Type B pancreatic cell (in vitro differentiated cells): ENCODE results near the gene TMEM182. TPM values are rescaled to one million over a fixed set of nuclear protein-coding genes. Genes with fewer than 3 reads are reported as not detected.

Experiments
- DNase-seq: peaks from one replicate; pipeline ENCODE4 v3.0.0; 2021; ENCODE audit warnings: mixed read lengths; ENCODE audit not compliant: unreplicated experiment; ENCODE audit errors: extremely low spot score
- H3K27ac Mint-ChIP-seq: 2 replicates; pipeline ENCODE4 v1.8.0; 2021; ENCODE audit warnings: mild to moderate bottlenecking, mixed read lengths
- H3K27me3 Mint-ChIP-seq: 2 replicates; pipeline ENCODE4 v1.8.0; 2021; ENCODE audit warnings: mixed read lengths
- H3K36me3 Mint-ChIP-seq: 2 replicates; pipeline ENCODE4 v1.8.0; 2021; ENCODE audit warnings: mixed read lengths
- H3K4me1 Mint-ChIP-seq: one replicate; pipeline ENCODE4 v1.8.0; 2021; ENCODE audit warnings: mixed read lengths; ENCODE audit not compliant: unreplicated experiment
- H3K4me3 Mint-ChIP-seq: 2 replicates; pipeline ENCODE4 v1.8.0; 2021; ENCODE audit warnings: mild to moderate bottlenecking, mixed read lengths
- H3K9me3 Mint-ChIP-seq: 2 replicates; pipeline ENCODE4 v1.8.0; 2021; ENCODE audit warnings: mixed read lengths
- CTCF ChIP-seq: fragments of 200-600 bp; sonication (generic); conservative IDR thresholded peaks from 2 replicates; pipeline ENCODE4 v1.5.0; 2021; ENCODE audit warnings: antibody characterized with exemption, mild to moderate bottlenecking
- total RNA-seq: library from RNA; stranded (reverse); gene quantifications from 2 replicates; pipeline ENCODE4 v1.2.1, GENCODE V29; 2021; ENCODE audit warnings: low replicate concordance

Gene TMEM182
- total RNA-seq, 1 donor from 2014 or later = 5.8 TPM

GRCh38 chr2:102788216-102788884 is 26.5 kb downstream of the TMEM182 start:
- DNase-seq = no peak
- H3K36me3 Mint-ChIP-seq = peaks cover 5% of the 10 kb centered on the region
- TF ChIP-seq CTCF = no peak
- H3K27me3 Mint-ChIP-seq = no peaks in the 10 kb centered on the region
- no peaks in the 10 kb centered on the region for H3K9me3 Mint-ChIP-seq
- H3K27ac Mint-ChIP-seq = no peak overlapping the region
- no peaks in the 10 kb centered on the region for H3K4me1 Mint-ChIP-seq
- no peak overlapping the region for H3K4me3 Mint-ChIP-seq

GRCh38 chr2:102788885-102789260 is 27.0 kb downstream of the TMEM182 start:
- DNase-seq = no peak
- peaks cover 5% of the 10 kb centered on the region for H3K36me3 Mint-ChIP-seq
- no peak overlapping the region for H3K4me3 Mint-ChIP-seq
- no peak for TF ChIP-seq CTCF
- H3K9me3 Mint-ChIP-seq = no peaks in the 10 kb centered on the region
- no peak overlapping the region for H3K27ac Mint-ChIP-seq
- no peaks in the 10 kb centered on the region for H3K4me1 Mint-ChIP-seq
- no peaks in the 10 kb centered on the region for H3K27me3 Mint-ChIP-seq

GRCh38 chr2:102789349-102790090 is 27.7 kb downstream of the TMEM182 start:
- Mint-ChIP-seq H3K9me3 (no peaks in the 10 kb centered on the region), H3K4me3 (no peak overlapping the region), H3K27ac (no peak overlapping the region), H3K36me3 (peaks cover 5% of the 10 kb centered on the region), H3K4me1 (no peaks in the 10 kb centered on the region), H3K27me3 (no peaks in the 10 kb centered on the region)
- no peak for DNase-seq
- no peak for TF ChIP-seq CTCF

GRCh38 chr2:102790091-102790455 is 28.2 kb downstream of the TMEM182 start:
- no peak for TF ChIP-seq CTCF
- no peaks in the 10 kb centered on the region for H3K4me1 Mint-ChIP-seq
- no peaks in the 10 kb centered on the region for H3K9me3 Mint-ChIP-seq
- no peak overlapping the region for H3K27ac Mint-ChIP-seq
- no peak for DNase-seq
- H3K36me3 Mint-ChIP-seq = peaks cover 5% of the 10 kb centered on the region
- no peak overlapping the region for H3K4me3 Mint-ChIP-seq
- no peaks in the 10 kb centered on the region for H3K27me3 Mint-ChIP-seq

- Mint-ChIP-seq H3K4me1 (no peaks in the 10 kb centered on the region), H3K36me3 (no peaks in the 10 kb centered on the region), H3K27ac (no peak overlapping the region), H3K27me3 (no peaks in the 10 kb centered on the region), H3K4me3 (no peak overlapping the region), H3K9me3 (no peaks in the 10 kb centered on the region)
- no peak for DNase-seq
- no peak for TF ChIP-seq CTCF
These were observed 30.9 kb downstream of the TMEM182 start for GRCh38 chr2:102792568-102793208.
